Astrocyte (in vitro differentiated cells and primary cell): ENCODE results near the gene TDRD1. TPM values are rescaled to one million over a fixed set of nuclear protein-coding genes. Genes with fewer than 3 reads are reported as not detected.

Source experiments
- DNase-seq: peaks from one replicate; pipeline ENCODE4 v3.0.0-alpha.2; 2010; ENCODE audit warnings: low read depth
- FAIRE-seq: peaks from 2 replicates; lab custom pipeline; 2011; peaks lifted over from hg19 to GRCh38; lab: Jason Lieb, UNC
- H2AFZ ChIP-seq: 2 replicates; pipeline ENCODE4 v1.6.0; 2012; ENCODE audit warnings: low read depth, low read length, inconsistent platforms
- H3K27ac ChIP-seq: 2 replicates; pipeline ENCODE4 v1.5.1; 2011; ENCODE audit warnings: low read depth, low read length, inconsistent platforms
- H3K27me3 ChIP-seq: 2 replicates; pipeline ENCODE4 v1.6.0; 2011; ENCODE audit warnings: low read length, inconsistent platforms; ENCODE audit not compliant: insufficient read depth
- H3K36me3 ChIP-seq: 2 replicates; pipeline ENCODE4 v1.5.1; 2011; ENCODE audit warnings: low read length, inconsistent platforms; ENCODE audit not compliant: insufficient read depth
- H3K4me1 ChIP-seq: 2 replicates; pipeline ENCODE4 v1.5.1; 2011; ENCODE audit warnings: low read length, inconsistent platforms; ENCODE audit not compliant: insufficient read depth
- H3K4me2 ChIP-seq: 2 replicates; pipeline ENCODE4 v1.6.0; 2012; ENCODE audit warnings: low read length, inconsistent platforms
- H3K4me3 ChIP-seq: 2 replicates; pipeline ENCODE4 v1.5.1; 2011; ENCODE audit warnings: low read depth, mild to moderate bottlenecking, low read length, inconsistent platforms; ENCODE audit not compliant: insufficient read depth
- H3K79me2 ChIP-seq: 2 replicates; pipeline ENCODE4 v1.6.0; 2012; ENCODE audit warnings: mild to moderate bottlenecking, low read length, inconsistent platforms; ENCODE audit not compliant: insufficient read depth
- H3K9ac ChIP-seq: 2 replicates; pipeline ENCODE4 v1.6.0; 2012; ENCODE audit warnings: mild to moderate bottlenecking, low read length, inconsistent platforms
- H3K9me3 ChIP-seq: 2 replicates; pipeline ENCODE4 v1.5.1; 2012; ENCODE audit warnings: low read depth, mild to moderate bottlenecking, low read length, inconsistent platforms; ENCODE audit not compliant: insufficient read depth
- H4K20me1 ChIP-seq: 2 replicates; pipeline ENCODE4 v1.6.0; 2012; ENCODE audit warnings: low read length, inconsistent platforms; ENCODE audit not compliant: insufficient read depth
- H3K27ac Mint-ChIP-seq: one replicate; pipeline ENCODE4 v1.8.0; 2021; ENCODE audit warnings: mild to moderate bottlenecking, mixed read lengths; ENCODE audit not compliant: unreplicated experiment
- H3K27me3 Mint-ChIP-seq: one replicate; pipeline ENCODE4 v1.8.0; 2021; ENCODE audit warnings: low read depth, mixed read lengths; ENCODE audit not compliant: unreplicated experiment
- H3K36me3 Mint-ChIP-seq: one replicate; pipeline ENCODE4 v1.8.0; 2021; ENCODE audit warnings: low read depth, mixed read lengths; ENCODE audit not compliant: unreplicated experiment
- H3K4me1 Mint-ChIP-seq: one replicate; pipeline ENCODE4 v1.8.0; 2021; ENCODE audit warnings: low read depth, mixed read lengths; ENCODE audit not compliant: unreplicated experiment
- H3K4me3 Mint-ChIP-seq: one replicate; pipeline ENCODE4 v1.8.0; 2021; ENCODE audit warnings: mild to moderate bottlenecking, moderate library complexity, mixed read lengths; ENCODE audit not compliant: unreplicated experiment
- H3K9me3 Mint-ChIP-seq: one replicate; pipeline ENCODE4 v1.8.0; 2021; ENCODE audit warnings: mild to moderate bottlenecking, mixed read lengths; ENCODE audit not compliant: unreplicated experiment
- CTCF ChIP-seq: IDR thresholded peaks from 2 replicates; pipeline ENCODE4 v1.5.1; 2011; ENCODE audit warnings: low read depth, mild to moderate bottlenecking, inconsistent platforms, low read length, moderate library complexity; ENCODE audit not compliant: insufficient read depth
- EZH2 ChIP-seq: IDR thresholded peaks from 2 replicates; pipeline ENCODE4 v1.6.1; 2012; ENCODE audit warnings: mild to moderate bottlenecking, low read length, inconsistent platforms; ENCODE audit not compliant: insufficient read depth
- total RNA-seq: library from RNA; stranded (reverse); gene quantifications from 2 replicates; pipeline ENCODE4 v1.2.1, GENCODE V29; 2021

Gene TDRD1
- total RNA-seq, 1 donor from 2014 or later = not detected

- Mint-ChIP-seq H3K9me3 (peaks cover 2% of the 10 kb centered on the region), H3K27me3 (peaks cover 16% of the 10 kb centered on the region), H3K4me1 (peaks cover 4% of the 10 kb centered on the region), H3K27ac (no peak overlapping the region), H3K36me3 (no peaks in the 10 kb centered on the region), H3K4me3 (no peak overlapping the region)
- no peaks in the 10 kb centered on the region for H3K79me2 ChIP-seq
- TF ChIP-seq EZH2 (no peak), CTCF (no peak)
- DNase-seq = no peak
- FAIRE-seq = no peak
- H3K9ac ChIP-seq = no peak overlapping the region
- H3K9me3 ChIP-seq = no peaks in the 10 kb centered on the region
- H3K27me3 ChIP-seq = no peaks in the 10 kb centered on the region
- H3K27ac ChIP-seq = no peak overlapping the region
- no peak overlapping the region for H3K4me2 ChIP-seq
- H3K4me1 ChIP-seq = no peaks in the 10 kb centered on the region
- no peaks in the 10 kb centered on the region for H3K36me3 ChIP-seq
- H2AFZ ChIP-seq = no peak overlapping the region
- H4K20me1 ChIP-seq = no peaks in the 10 kb centered on the region
- H3K4me3 ChIP-seq = no peak overlapping the region
Observed at GRCh38 chr10:114252883-114253282, 73.7 kb downstream of the TDRD1 start.

GRCh38 chr10:114255227-114255626, 76.1 kb downstream of the TDRD1 start:
- Histone ChIP-seq H3K4me3 (no peak overlapping the region), H3K27me3 (no peaks in the 10 kb centered on the region), H4K20me1 (no peaks in the 10 kb centered on the region), H2AFZ (no peak overlapping the region), H3K4me2 (no peak overlapping the region), H3K9me3 (no peaks in the 10 kb centered on the region), H3K27ac (no peak overlapping the region), H3K79me2 (no peaks in the 10 kb centered on the region), H3K4me1 (peaks cover 6% of the 10 kb centered on the region), H3K9ac (no peak overlapping the region), H3K36me3 (no peaks in the 10 kb centered on the region)
- peaks cover 7% of the 10 kb centered on the region for H3K4me1 Mint-ChIP-seq
- DNase-seq (no peak), FAIRE-seq (no peak)
- H3K36me3 Mint-ChIP-seq = no peaks in the 10 kb centered on the region
- H3K4me3 Mint-ChIP-seq = no peak overlapping the region
- H3K27me3 Mint-ChIP-seq = peaks cover 11% of the 10 kb centered on the region
- TF ChIP-seq CTCF (no peak), EZH2 (no peak)
- H3K27ac Mint-ChIP-seq = no peak overlapping the region
- peaks cover 2% of the 10 kb centered on the region for H3K9me3 Mint-ChIP-seq

GRCh38 chr10:114256008-114256765, 77.0 kb downstream of the TDRD1 start:
- no peak overlapping the region for H3K4me2 ChIP-seq
- peaks cover 2% of the 10 kb centered on the region for H3K9me3 Mint-ChIP-seq
- FAIRE-seq = no peak

More at GRCh38 chr10:114256008-114256765, 77.0 kb downstream of the TDRD1 start:
- Histone ChIP-seq H3K4me3 (no peak overlapping the region), H4K20me1 (no peaks in the 10 kb centered on the region), H2AFZ (no peak overlapping the region), H3K27ac (no peak overlapping the region), H3K27me3 (no peaks in the 10 kb centered on the region), H3K36me3 (no peaks in the 10 kb centered on the region), H3K4me1 (peaks cover 16% of the 10 kb centered on the region), H3K79me2 (no peaks in the 10 kb centered on the region), H3K9me3 (no peaks in the 10 kb centered on the region), H3K9ac (no peak overlapping the region)
- DNase-seq = no peak
- Mint-ChIP-seq H3K27me3 (peaks cover 7% of the 10 kb centered on the region), H3K36me3 (no peaks in the 10 kb centered on the region), H3K4me1 (peaks cover 13% of the 10 kb centered on the region), H3K27ac (no peak overlapping the region), H3K4me3 (no peak overlapping the region)
- TF ChIP-seq CTCF (no peak), EZH2 (no peak)
